HG03460 (cell line): ENCODE results near the gene TOMT.

Source experiments
- ATAC-seq: cut with Tn5 transposase; IDR thresholded peaks from one replicate; pipeline ENCODE4 v1.9.1; 2021; ENCODE audit not compliant: unreplicated experiment

TOMT gene

DNA sequence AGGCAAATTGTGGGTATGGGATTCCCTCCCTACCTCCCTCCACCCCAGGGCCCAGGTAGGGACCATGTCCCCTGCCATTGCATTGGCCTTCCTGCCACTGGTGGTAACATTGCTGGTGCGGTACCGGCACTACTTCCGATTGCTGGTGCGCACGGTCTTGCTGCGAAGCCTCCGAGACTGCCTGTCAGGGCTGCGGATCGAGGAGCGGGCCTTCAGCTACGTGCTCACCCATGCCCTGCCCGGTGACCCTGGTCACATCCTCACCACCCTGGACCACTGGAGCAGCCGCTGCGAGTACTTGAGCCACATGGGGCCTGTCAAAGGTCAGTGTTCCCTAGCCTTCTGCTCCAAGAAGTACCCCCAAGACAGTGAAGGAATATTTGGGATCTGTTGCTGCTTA is at the start of gene TOMT:
Gene TOMT (plus strand): TSS at position 37 of the 400 bp plus-strand sequence. CDS start 28 bp downstream, at position 65.
- no peak for ATAC-seq

DNA sequence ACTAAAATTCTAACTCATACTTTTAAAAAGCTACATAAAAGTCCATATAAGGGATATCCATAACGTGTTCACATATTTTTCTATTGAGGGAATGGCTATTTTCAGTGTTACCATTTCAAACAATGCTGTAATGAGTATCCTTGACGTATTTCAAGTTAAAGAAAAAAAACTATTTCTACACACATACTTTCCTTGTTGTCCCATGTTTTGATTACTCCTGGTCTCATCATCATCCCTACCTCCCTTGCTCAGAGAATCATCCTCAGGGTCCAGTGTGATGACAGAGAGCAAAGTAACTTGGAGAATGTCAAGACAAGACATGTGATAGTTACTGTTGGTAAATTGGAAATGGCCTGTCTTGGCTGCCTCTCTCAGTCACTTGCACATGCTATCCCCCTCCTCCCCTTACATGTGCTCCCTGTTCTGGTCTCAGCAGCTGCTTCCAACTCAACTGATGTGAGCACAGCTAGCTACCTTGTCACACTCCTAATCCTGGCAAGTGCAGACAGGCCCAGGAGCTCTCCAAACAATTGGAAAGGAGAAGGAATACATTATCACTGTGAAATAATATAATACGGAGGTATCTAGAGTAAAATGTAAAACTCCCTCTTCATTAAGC is 47.2 kb upstream of the TOMT start:
- no peak for ATAC-seq

DNA sequence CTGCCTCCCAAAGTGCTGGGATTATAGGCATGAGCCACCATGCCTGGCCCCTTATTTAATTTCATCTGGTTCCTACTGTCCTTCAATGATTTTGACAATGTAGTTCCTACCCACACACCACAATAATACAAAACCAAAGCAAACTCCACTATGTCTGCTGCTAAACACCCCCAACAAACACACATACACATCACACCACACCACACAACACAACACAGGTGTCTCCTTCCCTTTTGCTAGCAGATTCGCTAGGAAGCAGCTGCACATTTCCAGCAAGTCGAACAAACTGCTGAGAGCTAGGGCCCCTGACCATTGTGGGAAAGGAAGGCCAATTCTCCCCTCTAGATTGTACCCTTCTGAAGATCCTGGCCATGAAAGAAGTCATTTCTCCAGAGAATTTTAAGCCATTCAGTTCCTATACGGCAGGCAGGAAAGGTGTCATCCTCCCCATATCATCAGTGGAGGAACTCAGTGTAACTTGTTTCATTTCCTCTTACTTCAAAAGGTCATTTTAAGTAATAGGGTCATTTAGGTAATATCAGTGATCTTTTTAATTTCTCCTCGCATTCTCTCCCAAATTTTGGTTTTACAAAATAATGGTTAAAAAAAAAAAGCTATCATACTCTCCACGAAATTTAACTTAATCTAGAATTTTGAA is 43.9 kb upstream of the TOMT start:
- ATAC-seq: no peak

GRCh38 chr11:72066855-72067254 is 38.9 kb upstream of the TOMT start:
- no peak for ATAC-seq

DNA sequence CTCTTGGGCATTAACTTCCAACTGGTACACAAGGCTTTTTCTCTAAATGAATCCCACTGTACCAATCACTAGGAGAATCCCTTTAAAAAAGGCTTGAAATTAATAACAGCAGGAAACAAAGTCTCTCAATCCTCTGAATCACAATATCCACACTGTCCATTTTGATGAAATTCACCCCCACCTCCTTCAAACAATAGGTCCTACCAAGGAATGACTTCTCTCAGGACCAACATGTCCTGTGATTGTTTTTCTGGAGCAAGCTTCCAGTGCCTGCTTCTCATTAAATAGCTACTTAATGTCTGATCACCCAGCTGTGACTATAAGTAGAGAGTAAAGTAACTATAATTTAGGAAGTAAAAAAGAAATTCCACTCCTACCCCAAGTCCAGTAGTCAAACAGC is 38.5 kb upstream of the TOMT start:
- no peak for ATAC-seq

GRCh38 chr11:72067676-72068075 is 38.0 kb upstream of the TOMT start:
- ATAC-seq: no peak

DNA sequence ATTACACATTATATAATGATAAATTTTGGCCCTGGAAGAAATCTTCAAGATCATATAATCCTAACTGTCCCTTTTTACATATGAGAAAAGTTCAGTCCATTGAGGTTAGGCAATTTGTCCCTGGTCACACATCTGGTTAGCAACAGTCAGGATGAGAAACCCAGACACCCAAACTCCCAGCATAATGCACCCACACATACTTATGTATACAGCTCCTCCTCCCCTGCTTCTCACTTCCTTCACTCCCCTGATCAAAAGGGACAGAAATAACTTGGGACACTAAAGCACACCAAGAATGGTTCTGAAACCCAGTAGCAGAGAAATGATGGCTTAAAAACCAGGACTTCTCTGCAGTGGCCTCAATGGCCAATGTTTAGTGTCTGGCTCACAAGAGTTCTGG is 36.5 kb upstream of the TOMT start:
- ATAC-seq: no peak

DNA sequence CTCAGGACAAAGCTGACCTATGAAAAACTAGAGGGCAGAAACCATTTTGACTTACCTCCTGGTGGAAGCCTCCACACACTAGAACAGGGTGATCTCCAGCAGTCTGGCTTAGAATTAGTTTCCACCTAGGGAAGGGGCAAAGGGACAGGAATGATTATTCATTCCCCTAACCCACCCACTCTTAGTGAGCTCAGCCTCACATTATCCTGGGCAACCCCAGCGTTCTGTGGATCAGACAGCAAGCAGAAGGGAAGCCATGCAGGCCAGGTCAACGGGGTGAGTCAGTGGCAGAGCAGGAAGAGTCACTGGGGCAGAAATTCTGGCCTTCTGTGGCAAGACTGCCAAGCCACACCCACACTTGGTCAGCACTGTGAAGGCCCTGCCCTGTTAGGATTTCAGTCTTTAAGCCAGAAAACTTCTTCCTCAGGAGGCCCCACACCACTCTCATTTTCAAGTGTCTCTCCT is 35.9 kb upstream of the TOMT start:
- peak; percentile 78 for ATAC-seq

DNA sequence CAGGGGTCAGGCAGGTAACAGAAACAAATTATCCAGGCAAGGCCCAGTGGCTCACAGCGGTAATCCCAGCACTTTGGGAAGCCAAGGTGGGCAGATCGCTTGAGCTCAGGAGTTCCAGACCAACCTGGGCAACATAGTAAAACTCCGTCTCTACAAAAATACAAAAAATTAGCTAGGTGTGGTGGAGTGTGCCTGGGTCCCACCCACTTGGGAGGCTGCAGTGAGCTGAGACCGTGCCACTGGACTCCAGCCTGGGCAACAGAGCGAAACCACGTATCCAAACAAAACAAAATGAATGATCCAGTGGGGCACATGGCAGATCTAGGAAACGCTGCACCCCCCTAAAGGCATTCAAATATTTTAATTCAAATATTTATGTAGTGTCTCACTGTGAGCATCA is 35.2 kb upstream of the TOMT start:
- ATAC-seq: no peak

GRCh38 chr11:72072348-72072747 is 33.4 kb upstream of the TOMT start:
- ATAC-seq: no peak

GRCh38 chr11:72075109-72075508 is 30.6 kb upstream of the TOMT start:
- no peak for ATAC-seq

DNA sequence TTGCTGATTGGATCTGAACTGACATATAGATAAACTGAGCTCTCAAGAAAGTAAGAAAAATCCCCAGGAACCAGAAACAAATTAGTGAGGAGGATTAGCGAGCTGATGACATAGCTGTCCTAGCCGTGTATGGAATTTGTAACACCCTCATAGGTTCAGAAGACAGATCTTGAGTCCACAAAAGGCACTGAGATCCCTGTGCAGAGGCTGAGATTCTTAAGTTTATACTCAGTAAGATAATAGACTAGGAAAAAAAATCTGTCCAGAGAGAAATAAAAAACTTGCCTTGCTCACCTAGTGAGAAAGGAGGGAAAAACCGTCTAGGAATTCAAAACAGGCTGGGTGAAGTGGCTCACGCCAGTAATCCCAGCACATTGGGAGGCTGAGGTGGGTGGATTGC is 30.0 kb upstream of the TOMT start:
- no peak for ATAC-seq

GRCh38 chr11:72078477-72078876 is 27.2 kb upstream of the TOMT start:
- ATAC-seq: no peak

- ATAC-seq: no peak
Measured at GRCh38 chr11:72079819-72080325, 25.9 kb upstream of the TOMT start.

GRCh38 chr11:72080326-72081183 is 25.2 kb upstream of the TOMT start, which contains the start of the genes LRRC51 and NUMA1:
LRRC51 (plus strand) TSS chr11:72080850; CDS start chr11:72089084, 8,234 bp downstream.
NUMA1 (minus strand) TSS chr11:72080542; CDS start chr11:72035943, 44,599 bp downstream.
- ATAC-seq: peak; percentile 91

GRCh38 chr11:72081184-72081644 is 24.5 kb upstream of the TOMT start:
- ATAC-seq: no peak

GRCh38 chr11:72081821-72082453 is 23.8 kb upstream of the TOMT start:
- no peak for ATAC-seq

GRCh38 chr11:72083414-72083813 is 22.3 kb upstream of the TOMT start:
- no peak for ATAC-seq

GRCh38 chr11:72084076-72084475 is 21.6 kb upstream of the TOMT start:
- ATAC-seq: no peak

DNA sequence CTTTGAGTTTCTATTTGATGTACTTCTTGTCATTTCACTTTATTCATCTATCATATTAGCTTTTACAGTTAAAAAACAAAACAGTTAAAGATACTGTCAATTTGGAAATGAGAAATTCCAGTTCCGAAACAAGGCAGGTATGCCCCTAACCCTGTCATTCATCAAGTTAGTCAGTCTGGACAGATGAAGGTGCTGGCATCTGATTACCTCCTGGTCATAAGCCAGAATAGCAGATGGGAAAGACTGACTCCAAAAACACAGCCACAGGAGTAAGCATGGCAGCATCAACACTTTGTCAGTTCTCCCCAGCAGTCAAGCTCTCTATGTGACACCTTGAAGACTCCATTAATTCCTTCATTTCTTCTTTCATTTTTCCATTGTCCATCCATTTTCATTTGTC is 20.8 kb upstream of the TOMT start:
- no peak for ATAC-seq
